HG03442 (cell line): ENCODE data around the gene NCAPH2.

ENCODE experiments used
- ATAC-seq: cut with Tn5 transposase; IDR thresholded peaks from one replicate; pipeline ENCODE4 v1.9.1; 2021; ENCODE audit warnings: mild to moderate bottlenecking, moderate library complexity; ENCODE audit not compliant: unreplicated experiment

The NCAPH2 gene

DNA sequence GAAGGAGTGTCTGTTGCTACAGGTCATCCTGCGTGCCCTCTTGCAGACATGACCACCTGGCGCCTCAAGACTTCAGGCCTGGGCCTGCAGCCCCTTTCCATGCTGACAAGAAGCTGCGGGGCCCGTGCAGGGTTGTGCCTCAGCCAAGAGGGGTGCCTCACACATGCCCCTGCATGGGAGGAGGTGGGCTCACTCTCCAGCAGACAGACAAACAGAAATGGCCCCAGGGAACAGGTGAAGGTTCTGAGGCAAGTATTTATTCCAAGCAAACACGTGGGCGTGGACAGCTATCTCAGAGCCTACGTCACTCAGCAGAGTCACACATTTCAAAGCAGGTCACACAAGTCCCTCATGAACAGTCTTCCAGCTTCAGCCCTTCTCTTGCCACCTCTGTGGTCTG, 60.6 kb downstream of the NCAPH2 start:
- no peak for ATAC-seq

DNA sequence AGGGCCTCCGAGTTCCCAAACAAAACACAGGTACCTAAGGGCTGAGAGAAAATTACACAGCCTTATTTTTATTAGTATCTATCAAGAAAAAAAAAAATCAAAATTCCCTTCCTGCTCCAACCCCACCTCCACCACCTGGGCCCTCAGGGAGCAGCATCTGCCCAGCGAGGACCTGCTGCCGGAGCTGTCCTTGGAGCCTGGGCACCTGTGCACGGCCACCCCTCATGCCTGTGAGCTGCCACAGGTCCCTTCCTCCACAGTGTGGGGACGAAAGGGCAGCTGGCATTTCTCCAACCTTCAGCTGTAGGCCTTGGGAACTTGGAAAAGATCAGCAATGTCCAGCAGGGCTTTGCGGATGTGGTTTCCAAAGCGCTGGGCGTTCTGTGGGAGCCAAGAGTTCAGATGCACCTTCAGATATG, 61.0 kb downstream of the NCAPH2 start:
- no peak for ATAC-seq

DNA sequence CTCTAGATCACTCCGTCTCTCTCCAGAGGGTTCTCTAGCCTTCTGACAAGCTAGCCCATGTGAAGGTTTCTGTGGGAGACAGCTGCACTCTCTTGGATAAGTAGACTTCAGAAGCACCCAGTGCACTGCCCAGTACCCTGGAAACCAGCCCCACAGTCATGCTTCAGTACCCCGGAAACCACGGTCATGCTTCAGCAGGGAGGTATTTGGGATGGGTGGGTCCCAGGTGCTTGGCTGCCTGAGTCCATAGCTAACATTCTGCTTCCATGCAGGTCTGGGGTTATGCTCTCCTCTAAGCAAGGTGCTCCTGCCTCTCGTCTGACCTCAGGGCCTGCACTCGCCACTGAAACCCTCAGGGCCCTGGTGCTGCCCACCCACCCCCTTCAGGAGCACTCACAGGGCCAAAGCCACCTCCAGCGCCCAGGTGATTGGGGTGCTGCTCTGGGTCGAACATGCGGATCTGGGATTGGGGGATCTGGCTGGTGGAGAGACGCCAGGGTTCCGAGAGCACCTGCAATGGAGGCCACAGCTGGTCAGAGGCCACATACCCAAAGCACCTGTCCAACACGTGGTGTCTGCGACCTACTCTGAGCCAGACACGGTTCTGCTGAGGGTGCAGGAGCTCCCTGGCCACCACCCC, 62.0 kb downstream of the NCAPH2 start:
- ATAC-seq: no peak

DNA sequence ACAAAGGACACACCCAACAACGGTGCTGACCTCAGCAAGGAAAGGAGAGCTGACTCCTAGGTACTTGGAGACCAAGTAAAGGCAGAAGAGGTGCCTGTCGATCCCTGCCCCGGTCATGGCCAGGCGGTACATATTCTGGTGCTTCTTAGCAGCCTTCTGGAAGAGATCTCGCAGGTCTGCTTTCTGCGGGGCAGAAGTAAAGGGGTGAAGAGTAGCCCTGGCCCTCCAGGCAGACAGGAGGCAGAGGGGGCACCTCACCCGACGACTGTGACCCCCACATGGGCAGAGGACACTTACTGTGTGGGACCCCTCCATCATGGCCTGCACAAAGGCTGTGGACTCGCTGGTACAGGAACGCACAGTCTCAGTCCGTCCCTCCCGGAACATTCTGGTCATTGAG, 62.8 kb downstream of the NCAPH2 start:
- no peak for ATAC-seq

DNA sequence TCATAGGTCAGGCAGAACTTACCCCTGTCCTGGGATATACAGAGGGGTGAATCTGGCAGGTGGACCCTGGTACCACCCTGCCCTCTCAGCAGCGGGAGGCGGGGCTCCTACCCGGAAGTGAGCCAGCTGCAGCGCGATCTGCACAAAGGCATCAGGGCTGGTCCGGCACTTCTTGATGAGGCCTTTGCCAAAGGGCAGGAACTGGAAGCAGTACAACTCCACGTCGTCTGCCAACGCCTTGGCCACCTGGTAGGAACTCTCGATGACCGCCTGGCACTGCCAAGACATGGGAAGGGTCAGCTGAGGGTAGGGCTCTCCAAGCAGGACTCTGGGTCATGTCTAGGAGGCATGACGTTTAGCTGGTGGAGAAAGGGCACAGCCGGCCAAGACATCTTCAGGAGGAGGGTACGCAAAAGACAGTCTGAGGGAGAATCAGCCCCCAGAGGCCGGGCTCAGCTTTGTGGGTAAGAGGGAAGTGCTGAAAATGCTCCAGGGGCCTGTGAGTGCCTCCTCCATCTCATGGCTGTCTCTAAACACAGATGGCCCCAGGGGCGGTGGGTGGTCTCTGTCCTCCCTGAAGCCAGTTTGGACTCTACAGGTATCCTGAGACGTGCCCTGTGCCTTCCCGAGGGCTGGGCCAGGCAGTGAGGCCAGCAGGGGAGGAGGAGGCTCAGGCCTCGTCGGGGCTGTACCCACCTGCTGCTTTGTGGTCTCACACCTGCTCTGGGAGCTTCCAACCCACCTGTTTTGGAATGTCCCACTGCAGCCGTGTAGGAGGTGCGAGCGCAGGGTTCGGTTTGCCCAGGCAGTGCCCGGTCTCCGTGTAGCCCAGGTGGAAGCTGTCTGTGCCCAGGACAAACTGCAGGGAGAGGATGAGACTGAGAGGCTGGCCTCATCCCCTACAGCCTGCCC, 63.5 kb downstream of the NCAPH2 start:
- ATAC-seq: no peak

DNA sequence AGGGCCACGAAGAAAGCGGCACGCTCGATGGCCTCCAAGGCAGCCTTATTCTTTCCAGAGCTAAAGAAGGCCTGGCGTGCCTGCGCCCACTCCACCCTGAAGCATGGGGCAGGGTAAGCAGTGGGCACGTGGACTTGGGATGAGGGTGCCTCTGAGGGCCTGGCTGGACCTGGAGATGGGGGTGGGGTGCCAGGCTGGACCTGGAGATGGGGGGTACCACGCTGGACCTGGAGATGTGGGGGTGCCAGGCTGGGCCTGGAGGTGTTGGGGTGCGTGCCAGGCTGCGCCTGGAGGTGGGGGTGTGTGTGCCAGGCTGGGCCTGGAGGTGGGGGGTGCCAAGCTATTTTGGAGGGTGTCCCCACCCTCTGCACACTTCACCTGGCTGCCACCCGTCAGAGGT, 64.9 kb downstream of the NCAPH2 start:
- ATAC-seq: no peak

DNA sequence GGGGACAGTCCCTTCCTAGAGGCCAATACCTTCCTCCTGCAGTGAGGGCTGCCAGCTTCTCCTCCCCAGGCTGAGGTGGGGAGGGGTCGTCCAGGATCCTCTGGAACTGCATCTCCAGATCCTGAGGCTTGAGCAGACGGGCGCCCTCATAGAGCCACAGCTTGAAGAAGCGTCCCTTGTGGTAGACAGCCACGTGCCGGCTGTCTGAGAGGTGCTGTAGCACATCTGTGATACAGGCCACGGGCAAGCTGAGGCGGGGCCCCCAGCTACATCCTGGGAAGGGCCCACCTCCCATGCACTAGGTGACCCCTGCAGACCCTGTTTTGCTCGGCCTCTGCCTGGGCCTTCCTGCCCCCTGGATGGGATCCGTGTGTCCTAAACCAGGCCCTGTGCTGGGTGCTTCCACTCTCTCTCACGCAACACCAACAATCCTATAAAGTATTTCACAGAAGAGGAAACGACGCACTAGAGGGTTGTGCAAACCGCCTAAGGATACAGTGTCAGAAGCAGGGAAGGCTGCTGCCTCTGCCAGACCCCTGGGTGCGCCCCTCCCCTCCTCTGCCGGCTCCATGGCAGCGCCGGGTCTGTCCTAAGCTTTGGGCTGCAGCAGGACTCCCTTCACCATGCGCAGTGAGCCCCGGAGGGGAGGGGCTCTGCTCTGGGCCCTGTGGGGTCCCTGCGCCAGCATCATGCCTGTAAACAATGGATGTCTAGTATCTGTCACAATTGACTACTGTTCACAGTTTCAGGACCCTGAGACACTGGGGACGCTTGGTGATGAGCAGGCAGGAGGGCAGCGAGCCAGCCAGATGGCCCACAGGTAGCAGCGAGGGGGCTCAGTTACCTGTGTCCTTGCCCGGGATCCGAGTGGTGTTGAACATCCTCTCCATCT, 65.7 kb downstream of the NCAPH2 start:
- ATAC-seq: no peak

DNA sequence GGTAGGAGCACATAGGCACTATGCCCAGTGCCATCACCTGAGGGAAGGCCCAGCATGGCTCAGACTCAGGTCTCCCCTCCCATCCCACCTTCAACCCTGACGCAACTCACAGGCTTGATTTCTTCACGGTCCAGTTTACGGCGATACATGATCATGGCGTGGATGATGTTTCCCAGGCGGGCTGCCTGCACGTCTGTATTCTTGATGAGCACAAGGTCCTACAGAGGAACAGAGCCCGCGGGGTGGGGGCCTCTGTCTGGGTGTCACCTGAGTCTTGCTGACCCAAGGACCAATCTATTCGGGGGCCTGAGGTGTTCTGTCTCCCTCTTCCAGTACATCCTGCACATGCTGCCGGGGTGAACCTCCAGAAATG, 66.3 kb downstream of the NCAPH2 start:
- no peak for ATAC-seq
